Testis (tissue), 3 donors: Measurements from ENCODE around the gene TSPAN10. TPM values are rescaled to one million over a fixed set of nuclear protein-coding genes. Genes with fewer than 3 reads are reported as not detected.

Experiments used
- DNase-seq: peaks from one replicate; pipeline ENCODE4 v3.0.0-alpha.2; 2019
- H3K27ac ChIP-seq, 2 donors: fragments of 200-600 bp; sonication (generic); one replicate each; pipeline ENCODE4 v1.5.1; 2019
- H3K27me3 ChIP-seq: fragments of 200-600 bp; sonication (generic); one replicate; pipeline ENCODE4 v1.5.1; 2019
- H3K36me3 ChIP-seq: fragments of 200-600 bp; sonication (generic); one replicate; pipeline ENCODE4 v1.5.1; 2017; ENCODE audit warnings: low read depth; ENCODE audit errors: missing control alignments
- H3K4me1 ChIP-seq: fragments of 200-600 bp; sonication (generic); one replicate; pipeline ENCODE4 v1.5.1; 2019
- H3K4me3 ChIP-seq, 2 donors: fragments of 200-600 bp; sonication (generic); one replicate each; pipeline ENCODE4 v1.5.1; 2017 to 2019
- H3K9me3 ChIP-seq: fragments of 200-600 bp; sonication (generic); one replicate; pipeline ENCODE4 v1.5.1; 2017
- CTCF ChIP-seq, 3 experiments: fragments of 450-650 bp in 2 of 3; fragments of 200-600 bp in 1 of 3; sonication (generic) in 1 of 3; IDR thresholded peaks; one replicate each; pipeline ENCODE4 v1.5.1; 2016 to 2019; ENCODE audit warnings: antibody characterized with exemption in 3 of 3, mild to moderate bottlenecking in 2 of 3, moderate library complexity in 1 of 3
- POLR2A ChIP-seq: fragments of 450-650 bp; IDR thresholded peaks from one replicate; pipeline ENCODE4 v1.6.1; 2017; ENCODE audit warnings: antibody characterized with exemption, mild to moderate bottlenecking, moderate library complexity
- WGBS, 2 donors: methylation state at CpG; one replicate each; pipeline ENCODE4 v1.1.5; 2018; 5-methylcytosine and 5-hydroxymethylcytosine counted together
- intact Hi-C: fragments of 100-400 bp; cut with DNase I; formaldehyde crosslinking; loops from one replicate; pipeline ENCODE4 v1.15.1; 2023; ENCODE audit warnings: low total_unique reads
- polyA plus RNA-seq: library from polyadenylated mRNA; stranded (reverse); fragments of 350-450 nt; fragmentation: Illumina TruSeq; extraction: RNeasy Lipid Tissue Mini Kit (QIAGEN cat#74804); gene quantifications from one replicate; pipeline ENCODE4 v1.2.3, GENCODE V29; 2014; ENCODE audit warnings: low read depth, low replicate concordance; ENCODE audit not compliant: insufficient read depth
- total RNA-seq, 2 donors: library from RNA; depleted of rRNA; stranded (reverse); fragments of >200 nt; gene quantifications; one replicate each; pipeline ENCODE4 v1.2.3, GENCODE V29; 2016

Gene TSPAN10
- total and polyA plus RNA-seq, 3 donors from 2014 or later, result 1.2 to 3.1 (median 1.3) TPM

DNA sequence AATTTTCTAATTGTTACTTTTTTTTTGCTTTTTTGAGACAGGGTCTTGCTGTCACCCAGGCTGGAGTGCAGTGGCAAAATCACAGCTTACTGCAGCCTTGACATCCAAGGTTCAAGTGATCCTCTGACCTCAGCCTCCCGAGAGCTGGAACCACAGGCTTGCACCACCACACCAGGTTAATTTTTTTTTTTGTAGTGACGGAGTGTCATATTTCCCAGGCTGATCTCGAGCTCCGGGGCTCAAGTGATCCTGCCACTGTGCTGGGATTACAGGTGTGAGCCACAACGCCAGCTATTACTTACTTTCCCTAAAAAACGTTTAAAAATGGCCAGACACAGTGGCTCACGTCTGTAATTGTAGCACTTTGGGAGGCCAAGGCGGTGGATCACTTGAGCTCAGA, 6.7 kb upstream of the TSPAN10 start:
- no peaks in the 10 kb centered on the region for H3K9me3 ChIP-seq
- DNase-seq, result no peak
- intact Hi-C loops, result no loop called here
- H3K4me3 ChIP-seq, result no peak overlapping the region
- H3K4me1 ChIP-seq, result peaks cover under 1% of the 10 kb centered on the region
- H3K27me3 ChIP-seq, result no peaks in the 10 kb centered on the region
- WGBS, 2 donors, result 83 to 90% methylated on average over 8 of the region's 8 CpGs
- H3K36me3 ChIP-seq, result no peaks in the 10 kb centered on the region
- no peak for TF ChIP-seq CTCF (IDR thresholded peaks at IDR 0.05)
- TF ChIP-seq POLR2A, result no peak
- H3K27ac ChIP-seq, result no peak overlapping the region

DNA sequence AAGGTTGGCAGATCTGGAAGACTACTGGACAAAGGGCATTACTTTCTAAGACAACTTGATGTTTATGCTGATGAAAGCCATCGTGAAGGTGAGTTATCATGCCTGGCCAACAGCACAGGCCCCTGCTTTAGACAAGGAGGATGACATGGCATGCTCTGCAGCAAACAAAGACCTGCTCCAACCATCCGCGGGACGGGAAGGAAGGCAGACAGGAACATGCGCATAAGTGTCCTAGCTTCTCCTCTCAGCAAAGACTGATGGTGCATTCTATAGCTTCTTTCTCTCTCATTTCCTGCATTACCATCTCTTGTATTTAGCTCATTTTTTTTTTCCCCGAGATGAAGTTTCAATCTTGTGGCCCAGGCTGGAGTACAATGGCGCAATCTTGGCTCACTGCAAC, 5.5 kb upstream of the TSPAN10 start:
- intact Hi-C loops, result no loop called here
- WGBS, 2 donors, result 89 to 95% methylated on average over 7 of the region's 7 CpGs
- no peak for TF ChIP-seq POLR2A
- no peak for TF ChIP-seq CTCF (IDR thresholded peaks at IDR 0.05)
- Histone ChIP-seq H3K9me3 (no peaks in the 10 kb centered on the region), H3K27ac (no peak overlapping the region), H3K4me3 (no peak overlapping the region), H3K27me3 (no peaks in the 10 kb centered on the region), H3K36me3 (no peaks in the 10 kb centered on the region), H3K4me1 (peaks cover 11% of the 10 kb centered on the region)
- no peak for DNase-seq

GRCh38 chr17:81635431-81635830, 1.6 kb upstream of the TSPAN10 start:
- Histone ChIP-seq H3K36me3 (no peaks in the 10 kb centered on the region), H3K4me3 (no peak overlapping the region), H3K9me3 (no peaks in the 10 kb centered on the region), H3K27me3 (no peaks in the 10 kb centered on the region), H3K4me1 (peaks cover 11% of the 10 kb centered on the region), H3K27ac (peak overlapping the region in 1 of 2 donors; percentile 92)
- no peak for DNase-seq
- intact Hi-C loops, result no loop called here
- WGBS, 2 donors, result 62 to 90% methylated on average over 4 to 5 of the region's 5 CpGs
- no peak for TF ChIP-seq POLR2A
- TF ChIP-seq CTCF (IDR thresholded peaks at IDR 0.05), result no peak

DNA sequence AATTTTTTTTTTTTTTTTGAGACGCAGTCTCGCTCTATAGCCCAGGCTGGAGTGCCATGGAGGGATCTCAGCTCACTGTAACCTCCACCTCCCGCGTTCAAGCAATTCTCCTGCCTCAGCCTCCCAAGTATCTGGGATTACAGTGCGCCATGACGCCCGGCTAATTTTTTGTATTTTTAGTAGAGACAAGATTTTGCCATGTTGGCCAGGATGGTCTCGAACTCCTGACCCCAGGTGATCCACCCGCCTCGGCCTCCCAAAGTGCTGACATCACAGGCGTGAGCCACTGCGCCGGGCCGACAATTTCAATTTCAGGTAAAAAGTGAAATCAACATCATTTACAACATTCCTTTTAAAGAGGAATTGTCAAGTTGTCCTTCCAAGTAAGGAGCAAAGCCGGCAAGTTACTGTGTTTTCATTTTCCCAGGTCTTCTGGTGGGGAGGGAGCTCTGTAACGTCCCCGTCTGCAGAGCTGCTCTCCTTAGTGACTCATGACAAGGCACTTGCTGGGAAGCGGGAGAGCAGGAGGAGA, 957 bp upstream of the TSPAN10 start:
- 27% methylated on average over 18 of the region's 18 CpGs for WGBS, 2 donors
- no peak for TF ChIP-seq POLR2A
- no peak for TF ChIP-seq CTCF (IDR thresholded peaks at IDR 0.05)
- Histone ChIP-seq H3K36me3 (no peaks in the 10 kb centered on the region), H3K4me3 (peak overlapping the region; percentile 93 to 94), H3K9me3 (no peaks in the 10 kb centered on the region), H3K4me1 (peaks cover 11% of the 10 kb centered on the region), H3K27me3 (no peaks in the 10 kb centered on the region), H3K27ac (peak overlapping the region; percentile 81 to 92)
- intact Hi-C loops, result no loop called here
- no peak for DNase-seq

DNA sequence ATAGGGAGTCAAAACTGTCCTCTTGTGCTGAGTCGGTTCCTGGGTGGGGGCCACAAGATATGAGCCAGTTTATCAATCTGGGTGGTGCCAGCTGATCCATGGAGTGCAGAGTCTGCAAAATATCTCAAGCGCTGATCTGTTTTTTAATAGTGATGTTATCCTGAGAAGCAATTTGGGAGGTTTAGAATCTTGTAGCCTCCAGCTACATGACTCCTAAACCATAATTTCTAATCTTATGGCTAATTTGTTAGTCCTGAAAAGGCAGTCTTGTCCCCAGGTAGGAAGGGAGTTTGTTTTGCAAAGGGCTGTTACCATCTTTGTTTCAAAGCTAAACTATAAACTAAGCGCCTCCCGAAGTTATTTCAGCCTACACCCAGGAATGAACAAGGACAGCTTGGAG, 1.7 kb downstream of the TSPAN10 start:
- Histone ChIP-seq H3K4me1 (peaks cover 11% of the 10 kb centered on the region), H3K27me3 (no peaks in the 10 kb centered on the region), H3K4me3 (no peak overlapping the region), H3K9me3 (no peaks in the 10 kb centered on the region), H3K27ac (no peak overlapping the region), H3K36me3 (no peaks in the 10 kb centered on the region)
- TF ChIP-seq POLR2A, result no peak
- no peak for TF ChIP-seq CTCF (IDR thresholded peaks at IDR 0.05)
- intact Hi-C loops, result no loop called here
- WGBS, 2 donors, result 62 to 75% methylated on average over 4 of the region's 4 CpGs
- no peak for DNase-seq
